OCI-LY1 (cell line): ENCODE data around the gene NCAM1.

Source experiments
- H2AFZ ChIP-seq: fragments of 200-600 bp; sonication (generic), shearing (Covaris generic); 2 replicates; pipeline ENCODE4 v1.6.0; 2014; ENCODE audit warnings: antibody characterized with exemption, mild to moderate bottlenecking, low read length
- H3F3A ChIP-seq: fragments of 200-600 bp; sonication (generic), shearing (Covaris generic); 2 replicates; pipeline ENCODE4 v1.6.0; 2014; ENCODE audit warnings: mild to moderate bottlenecking, antibody characterized with exemption, low read length, moderate library complexity; ENCODE audit not compliant: insufficient read depth
- H3K27ac ChIP-seq: fragments of 200-600 bp; sonication (generic); 2 replicates; pipeline ENCODE4 v1.5.1; 2014; ENCODE audit warnings: low read length, mixed run types, mild to moderate bottlenecking, low read depth; ENCODE audit not compliant: poor library complexity, severe bottlenecking
- H3K27me3 ChIP-seq: fragments of 200-600 bp; sonication (generic); 2 replicates; pipeline ENCODE4 v1.6.0; 2014; ENCODE audit warnings: antibody characterized with exemption, mild to moderate bottlenecking, low read length, moderate library complexity; ENCODE audit not compliant: insufficient read depth
- H3K36me3 ChIP-seq: fragments of 200-600 bp; sonication (generic); 2 replicates; pipeline ENCODE4 v1.6.1; 2014; ENCODE audit warnings: mild to moderate bottlenecking, antibody characterized with exemption, low read length, moderate library complexity, mixed read lengths; ENCODE audit not compliant: insufficient read depth
- H3K4me1 ChIP-seq: fragments of 200-600 bp; sonication (generic); 2 replicates; pipeline ENCODE4 v1.5.1; 2014; ENCODE audit warnings: mild to moderate bottlenecking, low read length, moderate library complexity; ENCODE audit not compliant: insufficient read depth, severe bottlenecking
- H3K4me2 ChIP-seq: fragments of 200-600 bp; sonication (generic), shearing (Covaris generic); 2 replicates; pipeline ENCODE4 v1.6.1; 2014; ENCODE audit warnings: low read length
- H3K4me3 ChIP-seq: fragments of 200-600 bp; sonication (generic); 2 replicates; pipeline ENCODE4 v1.5.1; 2014; ENCODE audit warnings: low read length, low read depth, mild to moderate bottlenecking, mixed read lengths; ENCODE audit not compliant: poor library complexity, severe bottlenecking
- H3K79me2 ChIP-seq: fragments of 200-600 bp; shearing (Covaris generic); 2 replicates; pipeline ENCODE4 v1.6.1; 2016; ENCODE audit warnings: mixed run types, low read length, mixed read lengths; ENCODE audit not compliant: insufficient read depth
- H3K9ac ChIP-seq: fragments of 200-600 bp; sonication (generic), shearing (Covaris generic); 2 replicates; pipeline ENCODE4 v1.6.1; 2014; ENCODE audit warnings: mild to moderate bottlenecking, low read length, mixed read lengths
- H3K9me2 ChIP-seq: fragments of 200-600 bp; sonication (generic), shearing (Covaris generic); 2 replicates; pipeline ENCODE4 v1.6.1; 2014; ENCODE audit warnings: low read depth, mild to moderate bottlenecking, low read length, mixed read lengths
- H3K9me3 ChIP-seq: fragments of 200-600 bp; shearing (Covaris generic); 2 replicates; pipeline ENCODE4 v1.6.1; 2014; ENCODE audit warnings: low read length, mixed read lengths
- H4K20me1 ChIP-seq: fragments of 200-600 bp; sonication (generic), shearing (Covaris generic); 2 replicates; pipeline ENCODE4 v1.6.0; 2016; ENCODE audit warnings: mild to moderate bottlenecking, low read length; ENCODE audit not compliant: insufficient read depth
- EZH2 ChIP-seq: fragments of 200-600 bp; sonication (generic), shearing (Covaris generic); IDR thresholded peaks from 2 replicates; pipeline ENCODE4 v1.8.0; 2017; ENCODE audit warnings: borderline replicate concordance, mixed run types, mild to moderate bottlenecking, antibody characterized with exemption, low read length, moderate library complexity, mixed read lengths
- TF ChIP-seq, protein P1 (sequence below): fragments of 200-600 bp; sonication (generic), shearing (Covaris generic); IDR thresholded peaks from 2 replicates; pipeline ENCODE4 v1.5.1; 2017; ENCODE audit warnings: mild to moderate bottlenecking, antibody characterized with exemption, low read length, moderate library complexity, mixed read lengths

The NCAM1 gene

GRCh38 chr11:113198972-113199661, 237.9 kb downstream of the NCAM1 start:
- Histone ChIP-seq H3K27me3 (no peaks in the 10 kb centered on the region), H2AFZ (no peak overlapping the region), H4K20me1 (no peaks in the 10 kb centered on the region), H3K4me2 (no peak overlapping the region), H3K4me1 (no peaks in the 10 kb centered on the region), H3K36me3 (no peaks in the 10 kb centered on the region), H3K4me3 (no peak overlapping the region), H3K9me2 (no peaks in the 10 kb centered on the region), H3F3A (no peaks in the 10 kb centered on the region), H3K27ac (no peak overlapping the region), H3K9ac (no peak overlapping the region), H3K9me3 (no peaks in the 10 kb centered on the region), H3K79me2 (no peaks in the 10 kb centered on the region)
- no peak for TF ChIP-seq EZH2
- TF ChIP-seq, protein P1, sequence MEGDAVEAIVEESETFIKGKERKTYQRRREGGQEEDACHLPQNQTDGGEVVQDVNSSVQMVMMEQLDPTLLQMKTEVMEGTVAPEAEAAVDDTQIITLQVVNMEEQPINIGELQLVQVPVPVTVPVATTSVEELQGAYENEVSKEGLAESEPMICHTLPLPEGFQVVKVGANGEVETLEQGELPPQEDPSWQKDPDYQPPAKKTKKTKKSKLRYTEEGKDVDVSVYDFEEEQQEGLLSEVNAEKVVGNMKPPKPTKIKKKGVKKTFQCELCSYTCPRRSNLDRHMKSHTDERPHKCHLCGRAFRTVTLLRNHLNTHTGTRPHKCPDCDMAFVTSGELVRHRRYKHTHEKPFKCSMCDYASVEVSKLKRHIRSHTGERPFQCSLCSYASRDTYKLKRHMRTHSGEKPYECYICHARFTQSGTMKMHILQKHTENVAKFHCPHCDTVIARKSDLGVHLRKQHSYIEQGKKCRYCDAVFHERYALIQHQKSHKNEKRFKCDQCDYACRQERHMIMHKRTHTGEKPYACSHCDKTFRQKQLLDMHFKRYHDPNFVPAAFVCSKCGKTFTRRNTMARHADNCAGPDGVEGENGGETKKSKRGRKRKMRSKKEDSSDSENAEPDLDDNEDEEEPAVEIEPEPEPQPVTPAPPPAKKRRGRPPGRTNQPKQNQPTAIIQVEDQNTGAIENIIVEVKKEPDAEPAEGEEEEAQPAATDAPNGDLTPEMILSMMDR: no peak

DNA sequence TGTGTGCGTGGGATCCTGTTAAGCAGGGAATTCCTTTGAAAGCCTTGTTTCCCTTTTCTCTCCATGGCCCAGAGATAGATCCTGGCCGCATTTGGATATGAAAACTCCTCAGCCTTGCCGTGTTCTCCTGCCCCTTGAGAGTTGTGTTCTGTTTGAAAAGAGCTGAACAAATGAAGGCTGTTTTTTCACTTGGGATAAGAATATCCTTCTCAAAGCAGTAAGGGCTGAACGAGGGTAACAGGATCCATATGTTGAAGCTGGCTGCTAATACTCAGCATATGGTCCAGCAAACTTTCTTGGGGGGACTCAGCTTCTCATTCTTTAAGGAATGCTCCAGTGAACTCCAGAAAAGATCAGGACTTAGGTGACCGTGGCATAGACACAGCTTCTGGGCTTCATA, 238.6 kb downstream of the NCAM1 start:
- Histone ChIP-seq H3K36me3 (no peaks in the 10 kb centered on the region), H3F3A (no peaks in the 10 kb centered on the region), H3K9me2 (no peaks in the 10 kb centered on the region), H3K9me3 (no peaks in the 10 kb centered on the region), H3K4me1 (no peaks in the 10 kb centered on the region), H3K27me3 (no peaks in the 10 kb centered on the region), H3K79me2 (no peaks in the 10 kb centered on the region), H3K9ac (no peak overlapping the region), H4K20me1 (no peaks in the 10 kb centered on the region), H3K4me3 (no peak overlapping the region), H3K27ac (no peak overlapping the region), H2AFZ (no peak overlapping the region), H3K4me2 (no peak overlapping the region)
- no peak for TF ChIP-seq EZH2
- TF ChIP-seq, protein P1: no peak

DNA sequence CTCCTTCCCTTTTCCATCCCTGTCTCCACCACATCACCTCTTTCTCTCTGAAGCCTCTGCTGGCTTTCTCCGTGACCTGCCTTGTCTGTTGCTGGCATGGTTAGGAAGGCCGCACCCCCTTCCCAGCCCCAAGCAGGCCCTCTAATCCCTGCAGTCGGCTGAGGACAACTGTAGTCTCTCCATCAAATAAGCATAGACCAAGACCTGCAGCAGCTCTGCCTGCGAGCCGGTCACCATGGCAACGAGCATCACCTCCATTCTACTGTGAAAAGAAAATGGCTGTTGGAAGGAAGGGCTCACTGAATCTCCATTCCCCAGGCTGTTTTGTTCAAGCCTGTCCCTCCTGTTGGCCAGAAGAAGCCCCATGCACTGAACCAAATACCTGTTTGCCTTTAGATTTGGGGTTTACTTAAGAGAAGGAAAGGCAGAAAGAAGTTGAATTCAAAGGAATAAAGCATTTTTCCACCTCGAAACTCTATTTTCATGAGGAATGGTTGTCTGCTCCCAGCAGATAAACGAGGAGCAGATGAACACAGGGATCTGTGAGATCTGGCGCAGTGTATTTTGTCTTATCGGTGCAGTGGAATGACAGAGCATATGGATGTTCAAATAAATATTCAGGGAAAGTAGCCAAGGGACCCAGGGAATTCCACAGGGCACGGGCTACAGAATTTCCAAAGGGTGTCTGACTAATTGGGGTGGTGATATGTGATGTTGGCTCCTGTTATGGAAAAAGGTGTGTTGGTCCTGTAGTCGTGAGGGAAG, 240.0 kb downstream of the NCAM1 start:
- H3F3A ChIP-seq: no peaks in the 10 kb centered on the region
- no peaks in the 10 kb centered on the region for H3K9me2 ChIP-seq
- H2AFZ ChIP-seq: no peak overlapping the region
- no peak for TF ChIP-seq EZH2
- TF ChIP-seq, protein P1: no peak
- H4K20me1 ChIP-seq: no peaks in the 10 kb centered on the region
- H3K9ac ChIP-seq: no peak overlapping the region
- H3K9me3 ChIP-seq: no peaks in the 10 kb centered on the region
- no peaks in the 10 kb centered on the region for H3K36me3 ChIP-seq
- no peak overlapping the region for H3K4me3 ChIP-seq
- H3K4me2 ChIP-seq: no peak overlapping the region
- H3K4me1 ChIP-seq: no peaks in the 10 kb centered on the region
- H3K27ac ChIP-seq: no peak overlapping the region
- no peaks in the 10 kb centered on the region for H3K27me3 ChIP-seq
- H3K79me2 ChIP-seq: no peaks in the 10 kb centered on the region
